ENCODE results near the gene DIPK2A.

GRCh38 chr3:143971359-143972154 lies at the start of gene DIPK2A:
- TF ChIP-seq CTCF (conservative IDR thresholded peaks at IDR 0.05; ENCODE audit: low read depth, low read length): 0 out of 2 replicates have a peak, but pooled peaks have one; percentile 5
- no peak for TF ChIP-seq CHD1 (IDR thresholded peaks at IDR 0.05; ENCODE audit: low read depth, low read length)
- TF ChIP-seq POLR2A (IDR thresholded peaks at IDR 0.05; ENCODE audit: low read depth, low read length): peak; percentile 97
- TF ChIP-seq RFX5 (IDR thresholded peaks at IDR 0.05; ENCODE audit: low read depth, low read length): no peak
- TF ChIP-seq SMC3 (IDR thresholded peaks at IDR 0.05; ENCODE audit: low read depth, low read length): no peak
- peak; percentile 47; the same call in 1 of the 2 replicates for TF ChIP-seq MXI1 (IDR thresholded peaks at IDR 0.05; ENCODE audit: borderline replicate concordance, low read depth, low read length)
- TF ChIP-seq BHLHE40 (IDR thresholded peaks at IDR 0.05; ENCODE audit: low read depth, low read length): peak; percentile 39; the same call in 1 of the 2 replicates
- peak; percentile 46; the same call in 1 of the 2 replicates for TF ChIP-seq CEBPB (IDR thresholded peaks at IDR 0.05; ENCODE audit: low read depth, low read length)
- TF ChIP-seq USF2 (IDR thresholded peaks at IDR 0.05; ENCODE audit: low read depth, low read length): no peak
- no peak for TF ChIP-seq MAFK (IDR thresholded peaks at IDR 0.05; ENCODE audit: low read depth, low read length)
- TF ChIP-seq FOS (IDR thresholded peaks at IDR 0.05; ENCODE audit: low read depth, low read length): no peak
- no peak for TF ChIP-seq RAD21 (IDR thresholded peaks at IDR 0.05; ENCODE audit: low read length)
- peak; percentile 81 for TF ChIP-seq MAZ (IDR thresholded peaks at IDR 0.05; ENCODE audit: borderline replicate concordance, low read depth, low read length)

Data from IMR-90 (cell line).